Left cardiac atrium (tissue), 4 donors: Measurements from ENCODE around the gene TAF11L2. TPM values are rescaled to one million over a fixed set of nuclear protein-coding genes. Genes with fewer than 3 reads are reported as not detected.
"Not testable (repeated sequence)": the region's sequence is repeated elsewhere in the genome, so short reads cannot be mapped to it uniquely, and the experiment has no call there.

Experiments
- ATAC-seq, 2 donors: fragments of 200-7000 bp; cut with Tn5 transposase; one replicate each; pipeline ENCODE4 v1.9.1; 2020; ENCODE audit warnings: mild to moderate bottlenecking in 2 of 2, moderate library complexity in 2 of 2
- DNase-seq: peaks from one replicate; pipeline ENCODE4 v3.0.0-alpha.2; 2020
- intact Hi-C, 2 donors: fragments of 100-400 bp; cut with DNase I; formaldehyde crosslinking; loops; one replicate each; pipeline versions ENCODE4 v1.14.1 to v1.15.1; 2022 to 2023
- total RNA-seq, 2 donors: library from RNA; stranded (reverse); fragmentation: NEBNext Ultra II Directional; extraction: Animal tissue kit (Norgen Biotek cat#: 25700); gene quantifications; one replicate each; pipeline ENCODE4 v1.2.1, GENCODE V29; 2021
- donor health status: DM: no; HTN: yes; CAD: no.
- donor health status: DM: no; HTN: yes; CAD: no; lungs with severe emphysema.
- donor health status: DM: yes; HTN: yes; CAD: no.
- donor health status: Dilated cardiomyopathy.

Gene TAF11L2
- total RNA-seq, 2 donors from 2014 or later, result not detected

DNA sequence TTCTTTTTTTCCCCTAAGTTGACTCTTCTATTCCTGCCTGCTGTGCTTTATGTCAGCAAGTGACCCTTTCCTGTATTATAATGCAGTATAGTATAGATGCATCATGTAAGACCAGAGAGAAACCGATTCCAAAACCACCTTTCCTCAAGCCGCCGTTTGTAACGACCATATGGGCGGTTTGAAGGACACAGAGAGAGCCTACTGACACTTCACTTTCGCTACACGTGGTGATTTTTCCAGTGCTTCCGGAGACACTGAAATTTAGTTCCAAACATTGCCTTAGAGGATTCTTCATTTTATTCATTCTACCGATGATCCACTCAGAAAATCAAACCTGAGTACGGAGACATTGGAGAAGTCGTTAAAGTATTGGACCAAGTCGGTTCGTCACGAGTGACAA, 21.5 kb downstream of the TAF11L2 start:
- ATAC-seq, DNase-seq: not testable (repeated sequence)

DNA sequence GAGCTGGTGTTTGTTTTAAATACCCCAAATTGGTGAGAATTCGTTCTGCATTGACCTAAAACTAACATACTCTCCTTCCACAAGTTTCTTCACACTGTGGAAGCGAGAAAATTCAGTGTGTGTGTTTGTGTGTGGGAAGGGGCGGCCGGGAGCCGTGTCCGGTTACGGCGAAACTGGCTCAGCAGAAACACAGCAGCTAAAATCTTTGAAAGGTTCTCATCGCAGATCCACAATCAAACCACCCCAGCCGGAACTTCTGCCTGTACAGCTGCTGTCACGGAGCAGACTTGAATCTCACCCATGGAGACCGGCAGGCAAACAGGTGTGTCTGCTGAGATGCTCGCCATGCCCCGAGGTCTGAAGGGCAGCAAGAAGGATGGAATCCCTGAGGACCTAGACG, 23.5 kb downstream of the TAF11L2 start, which contains the start of gene TAF11L4:
Gene TAF11L4, plus strand, starts transcription at position 301 of the 400 bp plus-strand sequence.
- ATAC-seq, DNase-seq, intact Hi-C loops: not testable (repeated sequence)

More for the DNA sequence above, 21.5 kb downstream of the TAF11L2 start:
- intact Hi-C loops, result not testable (repeated sequence)

DNA sequence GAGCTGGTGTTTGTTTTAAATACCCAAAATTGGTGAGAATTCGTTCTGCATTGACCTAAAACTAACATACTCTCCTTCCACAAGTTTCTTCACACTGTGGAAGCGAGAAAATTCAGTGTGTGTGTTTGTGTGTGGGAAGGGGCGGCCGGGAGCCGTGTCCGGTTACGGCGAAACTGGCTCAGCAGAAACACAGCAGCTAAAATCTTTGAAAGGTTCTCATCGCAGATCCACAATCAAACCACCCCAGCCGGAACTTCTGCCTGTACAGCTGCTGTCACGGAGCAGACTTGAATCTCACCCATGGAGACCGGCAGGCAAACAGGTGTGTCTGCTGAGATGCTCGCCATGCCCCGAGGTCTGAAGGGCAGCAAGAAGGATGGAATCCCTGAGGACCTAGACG, 26.9 kb downstream of the TAF11L2 start, which contains the start of gene TAF11L5:
Gene TAF11L5, plus strand, starts transcription at position 301 of the 400 bp plus-strand sequence.
- ATAC-seq, intact Hi-C loops, DNase-seq: not testable (repeated sequence)

DNA sequence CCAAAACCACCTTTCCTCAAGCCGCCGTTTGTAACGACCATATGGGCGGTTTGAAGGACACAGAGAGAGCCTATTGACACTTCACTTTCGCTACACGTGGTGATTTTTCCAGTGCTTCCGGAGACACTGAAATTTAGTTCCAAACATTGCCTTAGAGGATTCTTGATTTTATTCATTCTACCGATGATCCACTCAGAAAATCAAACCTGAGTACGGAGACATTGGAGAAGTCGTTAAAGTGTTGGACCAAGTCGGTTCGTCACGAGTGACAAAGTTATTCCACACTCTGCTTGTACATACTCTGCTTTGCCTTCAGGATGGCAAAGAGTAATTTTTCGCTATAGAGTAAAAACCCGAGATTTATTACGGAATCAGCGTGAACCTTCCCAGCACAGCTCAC, 28.5 kb downstream of the TAF11L2 start:
- DNase-seq, intact Hi-C loops, ATAC-seq: not testable (repeated sequence)

DNA sequence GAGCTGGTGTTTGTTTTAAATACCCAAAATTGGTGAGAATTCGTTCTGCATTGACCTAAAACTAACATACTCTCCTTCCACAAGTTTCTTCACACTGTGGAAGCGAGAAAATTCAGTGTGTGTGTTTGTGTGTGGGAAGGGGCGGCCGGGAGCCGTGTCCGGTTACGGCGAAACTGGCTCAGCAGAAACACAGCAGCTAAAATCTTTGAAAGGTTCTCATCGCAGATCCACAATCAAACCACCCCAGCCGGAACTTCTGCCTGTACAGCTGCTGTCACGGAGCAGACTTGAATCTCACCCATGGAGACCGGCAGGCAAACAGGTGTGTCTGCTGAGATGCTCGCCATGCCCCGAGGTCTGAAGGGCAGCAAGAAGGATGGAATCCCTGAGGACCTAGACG, 30.3 kb downstream of the TAF11L2 start, which contains the start of gene TAF11L6:
Gene TAF11L6, plus strand, starts transcription at position 301 of the 400 bp plus-strand sequence.
- intact Hi-C loops, DNase-seq: not testable (repeated sequence)

More for the DNA sequence above, 30.3 kb downstream of the TAF11L2 start, which contains the start of gene TAF11L6:
- not testable (repeated sequence) for ATAC-seq

Other genes starting within 250 kb of the TAF11L2 start
- gene TAF11L3, start 20.1 kb downstream of the TAF11L2 start, total RNA-seq, result not detected
- not detected for gene TAF11L4, start 23.6 kb downstream of the TAF11L2 start, total RNA-seq
- gene TAF11L5, start 27.0 kb downstream of the TAF11L2 start, total RNA-seq, result not detected
- gene TAF11L6, start 30.4 kb downstream of the TAF11L2 start, total RNA-seq, result not detected
- gene TAF11L7, start 87.5 kb downstream of the TAF11L2 start, total RNA-seq, result not detected
- not detected for gene TAF11L8, start 92.7 kb downstream of the TAF11L2 start, total RNA-seq
- gene TAF11L9, start 96.2 kb downstream of the TAF11L2 start, total RNA-seq, result not detected
- gene TAF11L10, start 99.6 kb downstream of the TAF11L2 start, total RNA-seq, result not detected
- gene TAF11L11, start 106.0 kb downstream of the TAF11L2 start, total RNA-seq, result not detected
- gene TAF11L12, start 112.2 kb downstream of the TAF11L2 start, total RNA-seq, result not detected
- not detected for gene TAF11L13, start 133.9 kb downstream of the TAF11L2 start, total RNA-seq
- gene TAF11L14, start 136.2 kb downstream of the TAF11L2 start, total RNA-seq, result not detected